Activated naive CD8-positive, alpha-beta T cell treated with anti-CD3 and anti-CD28 coated beads, Interleukin-2, amount 50 U/mL, for 24 hours (primary cell): ENCODE results near the gene RSKR.
A peak's percentile ranks its signal among the peaks of the same experiment; 100 is the strongest.
"Not testable (repeated sequence)": the region's sequence is repeated elsewhere in the genome, so short reads cannot be mapped to it uniquely, and the experiment has no call there.

Experiments used
- ATAC-seq: fragments of 150-1000 bp; cut with Tn5 transposase; one replicate; pipeline ENCODE4 v1.10.0; 2021
- DNase-seq: peaks from one replicate; pipeline ENCODE4 v3.0.0; 2021
- H3K27ac Mint-ChIP-seq: one replicate; pipeline ENCODE4 v1.8.0; 2021; ENCODE audit warnings: mild to moderate bottlenecking, mixed read lengths
- H3K27me3 Mint-ChIP-seq: one replicate; pipeline ENCODE4 v1.8.0; 2021; ENCODE audit warnings: mixed read lengths
- H3K36me3 Mint-ChIP-seq: one replicate; pipeline ENCODE4 v1.8.0; 2021; ENCODE audit warnings: low read depth, mixed read lengths
- H3K4me1 Mint-ChIP-seq: one replicate; pipeline ENCODE4 v1.8.0; 2021; ENCODE audit warnings: mixed read lengths
- H3K4me3 Mint-ChIP-seq: one replicate; pipeline ENCODE4 v1.8.0; 2021; ENCODE audit warnings: mild to moderate bottlenecking, moderate library complexity, mixed read lengths
- H3K9me3 Mint-ChIP-seq: one replicate; pipeline ENCODE4 v1.8.0; 2021; ENCODE audit warnings: mixed read lengths

The RSKR gene

GRCh38 chr17:28610376-28610775, 3.6 kb downstream of the RSKR start:
- Mint-ChIP-seq H3K4me3 (no peak overlapping the region), H3K27ac (peak overlapping the region; percentile 45), H3K36me3 (peaks cover 53% of the 10 kb centered on the region), H3K4me1 (no peaks in the 10 kb centered on the region), H3K27me3 (no peaks in the 10 kb centered on the region), H3K9me3 (no peaks in the 10 kb centered on the region)
- ATAC-seq: no peak
- DNase-seq: no peak

GRCh38 chr17:28604031-28604430, 10.0 kb downstream of the RSKR start:
- H3K9me3 Mint-ChIP-seq, H3K27me3 Mint-ChIP-seq, H3K4me3 Mint-ChIP-seq, H3K27ac Mint-ChIP-seq, DNase-seq, ATAC-seq: not testable (repeated sequence)
- Mint-ChIP-seq H3K4me1 (peaks cover 10% of the 10 kb centered on the region), H3K36me3 (peaks cover 13% of the 10 kb centered on the region)

- peak overlapping the region; percentile 91 for H3K4me3 Mint-ChIP-seq
- peak; percentile 71 for DNase-seq
- peaks cover 22% of the 10 kb centered on the region for H3K4me1 Mint-ChIP-seq
- H3K27me3 Mint-ChIP-seq: no peaks in the 10 kb centered on the region
- H3K9me3 Mint-ChIP-seq: no peaks in the 10 kb centered on the region
- H3K27ac Mint-ChIP-seq: peak overlapping the region; percentile 92
- H3K36me3 Mint-ChIP-seq: peaks cover 19% of the 10 kb centered on the region
- peak; percentile 84 for ATAC-seq
Observed at GRCh38 chr17:28599311-28600184, 14.4 kb downstream of the RSKR start.

- Mint-ChIP-seq H3K9me3 (no peaks in the 10 kb centered on the region), H3K4me3 (peak within 1 kb of the TSS; percentile 91), H3K4me1 (peaks cover 22% of the 10 kb centered on the region), H3K36me3 (peaks cover 19% of the 10 kb centered on the region), H3K27me3 (no peaks in the 10 kb centered on the region), H3K27ac (peak within 1 kb of the TSS; percentile 92)
- DNase-seq (peak; percentile 92), ATAC-seq (peak; percentile 90)
Observed at GRCh38 chr17:28598799-28599310, 15.1 kb downstream of the RSKR start, which contains the start of gene SPAG5. Gene SPAG5 (minus strand): TSS chr17:28599025. CDS start chr17:28598946, 79 bp downstream.

GRCh38 chr17:28598389-28598788, 15.6 kb downstream of the RSKR start:
- no peaks in the 10 kb centered on the region for H3K27me3 Mint-ChIP-seq
- peaks cover 22% of the 10 kb centered on the region for H3K4me1 Mint-ChIP-seq
- peaks cover 19% of the 10 kb centered on the region for H3K36me3 Mint-ChIP-seq
- H3K27ac Mint-ChIP-seq: peak overlapping the region; percentile 92
- peak overlapping the region; percentile 91 for H3K4me3 Mint-ChIP-seq
- ATAC-seq: peak; percentile 0
- no peak for DNase-seq
- H3K9me3 Mint-ChIP-seq: no peaks in the 10 kb centered on the region

GRCh38 chr17:28597606-28598383, 16.2 kb downstream of the RSKR start:
- Mint-ChIP-seq H3K4me1 (peaks cover 22% of the 10 kb centered on the region), H3K27me3 (no peaks in the 10 kb centered on the region), H3K27ac (peak overlapping the region; percentile 92), H3K4me3 (peak overlapping the region; percentile 91), H3K36me3 (peaks cover 23% of the 10 kb centered on the region), H3K9me3 (no peaks in the 10 kb centered on the region)
- DNase-seq (no peak), ATAC-seq (no peak)

GRCh38 chr17:28592260-28592659, 21.7 kb downstream of the RSKR start:
- Mint-ChIP-seq H3K27me3 (no peaks in the 10 kb centered on the region), H3K27ac (no peak overlapping the region), H3K36me3 (peaks cover 31% of the 10 kb centered on the region), H3K4me1 (peaks cover under 1% of the 10 kb centered on the region), H3K9me3 (no peaks in the 10 kb centered on the region), H3K4me3 (no peak overlapping the region)
- ATAC-seq (no peak), DNase-seq (no peak)

- ATAC-seq: no peak
- DNase-seq: no peak
- Mint-ChIP-seq H3K27me3 (no peaks in the 10 kb centered on the region), H3K4me3 (no peak overlapping the region), H3K9me3 (no peaks in the 10 kb centered on the region), H3K36me3 (peaks cover 27% of the 10 kb centered on the region), H3K4me1 (no peaks in the 10 kb centered on the region), H3K27ac (peak overlapping the region; percentile 8)
Observed at GRCh38 chr17:28585851-28586250, 28.1 kb downstream of the RSKR start.

- Mint-ChIP-seq H3K36me3 (peaks cover 34% of the 10 kb centered on the region), H3K4me3 (no peak overlapping the region), H3K27me3 (no peaks in the 10 kb centered on the region), H3K9me3 (no peaks in the 10 kb centered on the region), H3K27ac (no peak overlapping the region), H3K4me1 (peaks cover 5% of the 10 kb centered on the region)
- ATAC-seq: no peak
- DNase-seq: no peak
Observed at GRCh38 chr17:28584434-28584833, 29.6 kb downstream of the RSKR start.

GRCh38 chr17:28582513-28582912, 31.5 kb downstream of the RSKR start:
- peaks cover 37% of the 10 kb centered on the region for H3K36me3 Mint-ChIP-seq
- H3K27me3 Mint-ChIP-seq: no peaks in the 10 kb centered on the region
- H3K9me3 Mint-ChIP-seq: no peaks in the 10 kb centered on the region

GRCh38 chr17:28580959-28581358, 33.0 kb downstream of the RSKR start:
- no peak for DNase-seq
- ATAC-seq: no peak
- H3K36me3 Mint-ChIP-seq: peaks cover 36% of the 10 kb centered on the region
- no peak overlapping the region for H3K4me3 Mint-ChIP-seq
- H3K9me3 Mint-ChIP-seq: no peaks in the 10 kb centered on the region
- peaks cover 22% of the 10 kb centered on the region for H3K4me1 Mint-ChIP-seq
- no peaks in the 10 kb centered on the region for H3K27me3 Mint-ChIP-seq
- H3K27ac Mint-ChIP-seq: no peak overlapping the region

More at GRCh38 chr17:28582513-28582912, 31.5 kb downstream of the RSKR start:
- Mint-ChIP-seq H3K4me1 (peaks cover 9% of the 10 kb centered on the region), H3K27ac (no peak overlapping the region), H3K4me3 (no peak overlapping the region)
- no peak for DNase-seq
- ATAC-seq: no peak

GRCh38 chr17:28579526-28579925, 34.5 kb downstream of the RSKR start:
- H3K36me3 Mint-ChIP-seq: peaks cover 29% of the 10 kb centered on the region
- H3K4me1 Mint-ChIP-seq: peaks cover 22% of the 10 kb centered on the region
- no peak for ATAC-seq
- H3K9me3 Mint-ChIP-seq: no peaks in the 10 kb centered on the region
- no peak for DNase-seq
- no peak overlapping the region for H3K4me3 Mint-ChIP-seq
- no peaks in the 10 kb centered on the region for H3K27me3 Mint-ChIP-seq
- peak overlapping the region; percentile 53 for H3K27ac Mint-ChIP-seq

GRCh38 chr17:28578246-28579195, 35.5 kb downstream of the RSKR start:
- ATAC-seq (no peak), DNase-seq (no peak)
- H3K36me3 Mint-ChIP-seq: peaks cover 33% of the 10 kb centered on the region
- H3K4me1 Mint-ChIP-seq: peaks cover 22% of the 10 kb centered on the region
- no peak overlapping the region for H3K4me3 Mint-ChIP-seq
- no peaks in the 10 kb centered on the region for H3K27me3 Mint-ChIP-seq
- no peaks in the 10 kb centered on the region for H3K9me3 Mint-ChIP-seq
- peak overlapping the region; percentile 53 for H3K27ac Mint-ChIP-seq

- ATAC-seq: no peak
- H3K9me3 Mint-ChIP-seq: no peaks in the 10 kb centered on the region
- DNase-seq: no peak
- H3K4me3 Mint-ChIP-seq: no peak overlapping the region
- H3K36me3 Mint-ChIP-seq: peaks cover 33% of the 10 kb centered on the region
- no peak overlapping the region for H3K27ac Mint-ChIP-seq
- H3K27me3 Mint-ChIP-seq: no peaks in the 10 kb centered on the region
- H3K4me1 Mint-ChIP-seq: peaks cover 28% of the 10 kb centered on the region
Observed at GRCh38 chr17:28577466-28577824, 36.5 kb downstream of the RSKR start.
